K562 (cell line): Measurements from ENCODE around the gene FAAH.

Experiments
- BHLHE40 ChIP-seq: IDR thresholded peaks from 2 replicates; pipeline ENCODE4 v1.6.1; 2011; ENCODE audit warnings: low read length, improper control_type of control experiment
- FOS ChIP-seq: IDR thresholded peaks from 3 replicates; pipeline ENCODE4 v1.6.1; 2011; ENCODE audit not compliant: insufficient read length; ENCODE audit errors: extremely low read depth
- FOXA1 ChIP-seq: fragments of 450-650 bp; IDR thresholded peaks from 2 replicates; pipeline ENCODE4 v1.6.1; 2016; ENCODE audit warnings: mild to moderate bottlenecking, borderline replicate concordance
- NFE2L1 ChIP-seq: fragments of 450-650 bp; IDR thresholded peaks from 2 replicates; pipeline ENCODE4 v1.6.1; 2016; ENCODE audit warnings: missing genetic modification characterization, low read depth, mild to moderate bottlenecking, missing compliant biosample characterization, moderate library complexity, borderline replicate concordance
- POLR2A ChIP-seq: fragments of 450-650 bp; conservative IDR thresholded peaks from 2 replicates; pipeline ENCODE4 v1.6.1; 2016
- TCF7 ChIP-seq: sonication (generic); IDR thresholded peaks from 2 replicates; pipeline ENCODE4 v1.6.1; 2016; ENCODE audit warnings: antibody characterized with exemption, borderline replicate concordance
- ZBTB7A ChIP-seq: IDR thresholded peaks from 2 replicates; pipeline ENCODE4 v1.6.1; 2011; ENCODE audit warnings: low read depth, mild to moderate bottlenecking, low read length, moderate library complexity, borderline replicate concordance; ENCODE audit not compliant: control insufficient read depth
- TF ChIP-seq, protein P1 (sequence below), 3 experiments: IDR thresholded peaks in 2 of 3; conservative IDR thresholded peaks in 1 of 3; 2 replicates each; pipeline ENCODE4 v1.5.1; 2011 to 2012; ENCODE audit warnings: low read length in 3 of 3, mild to moderate bottlenecking in 3 of 3, control low read depth in 2 of 3, improper control_type of control experiment in 1 of 3, inconsistent platforms in 1 of 3, low read depth in 1 of 3, mixed read lengths in 1 of 3, moderate library complexity in 1 of 3; ENCODE audit not compliant: insufficient read depth in 2 of 3
- TF ChIP-seq, protein P2 (sequence below): sonication (generic); formaldehyde crosslinking; IDR thresholded peaks from 2 replicates; pipeline ENCODE4 v1.9.0; 2022; ENCODE audit warnings: mild to moderate bottlenecking, missing genetic modification reagents

DNA sequence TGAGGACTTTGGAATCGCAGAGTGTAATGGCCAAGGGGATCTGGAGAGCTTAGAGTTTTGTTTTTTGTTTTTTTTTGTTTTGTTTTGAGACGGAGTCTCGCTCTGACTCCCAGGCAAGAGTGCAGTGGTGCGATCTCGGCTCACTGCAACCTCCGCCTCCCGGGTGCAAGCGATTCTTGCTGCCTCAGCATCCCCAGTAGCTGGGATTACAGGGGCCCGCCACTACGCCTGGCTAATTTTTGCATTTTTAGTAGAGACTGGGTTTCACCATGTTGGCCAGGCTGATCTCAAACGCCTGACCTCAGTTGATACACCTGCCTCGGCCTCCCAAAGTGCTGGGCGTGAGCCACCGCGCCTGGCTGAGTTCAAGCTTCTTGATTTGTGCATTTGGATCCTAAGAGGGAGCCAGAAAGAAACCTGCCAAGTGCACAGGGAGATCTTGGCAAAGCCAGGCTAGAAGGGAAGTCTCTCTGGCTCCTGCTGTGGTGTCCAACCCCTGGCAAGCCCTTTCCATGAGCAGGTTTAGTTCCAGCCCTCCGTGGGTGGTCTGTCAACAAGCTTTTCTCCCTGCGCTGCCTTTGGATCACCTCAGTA, 852 bp downstream of the FAAH start:
- no peak for TF ChIP-seq ZBTB7A
- TF ChIP-seq NFE2L1: no peak
- TF ChIP-seq, protein P1, sequence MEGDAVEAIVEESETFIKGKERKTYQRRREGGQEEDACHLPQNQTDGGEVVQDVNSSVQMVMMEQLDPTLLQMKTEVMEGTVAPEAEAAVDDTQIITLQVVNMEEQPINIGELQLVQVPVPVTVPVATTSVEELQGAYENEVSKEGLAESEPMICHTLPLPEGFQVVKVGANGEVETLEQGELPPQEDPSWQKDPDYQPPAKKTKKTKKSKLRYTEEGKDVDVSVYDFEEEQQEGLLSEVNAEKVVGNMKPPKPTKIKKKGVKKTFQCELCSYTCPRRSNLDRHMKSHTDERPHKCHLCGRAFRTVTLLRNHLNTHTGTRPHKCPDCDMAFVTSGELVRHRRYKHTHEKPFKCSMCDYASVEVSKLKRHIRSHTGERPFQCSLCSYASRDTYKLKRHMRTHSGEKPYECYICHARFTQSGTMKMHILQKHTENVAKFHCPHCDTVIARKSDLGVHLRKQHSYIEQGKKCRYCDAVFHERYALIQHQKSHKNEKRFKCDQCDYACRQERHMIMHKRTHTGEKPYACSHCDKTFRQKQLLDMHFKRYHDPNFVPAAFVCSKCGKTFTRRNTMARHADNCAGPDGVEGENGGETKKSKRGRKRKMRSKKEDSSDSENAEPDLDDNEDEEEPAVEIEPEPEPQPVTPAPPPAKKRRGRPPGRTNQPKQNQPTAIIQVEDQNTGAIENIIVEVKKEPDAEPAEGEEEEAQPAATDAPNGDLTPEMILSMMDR (IDR thresholded peaks at IDR 0.05 in 2 of 3, conservative IDR thresholded peaks at IDR 0.05 in 1 of 3; ENCODE audit: insufficient read depth in 2 of 3, low read depth in 1 of 3, low read length in 3 of 3): no peak
- no peak for TF ChIP-seq POLR2A
- TF ChIP-seq, protein P2, sequence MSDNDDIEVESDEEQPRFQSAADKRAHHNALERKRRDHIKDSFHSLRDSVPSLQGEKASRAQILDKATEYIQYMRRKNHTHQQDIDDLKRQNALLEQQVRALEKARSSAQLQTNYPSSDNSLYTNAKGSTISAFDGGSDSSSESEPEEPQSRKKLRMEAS (CRISPR knock-in tag): no peak
- no peak for TF ChIP-seq TCF7
- TF ChIP-seq BHLHE40: no peak
- TF ChIP-seq FOXA1: no peak
- no peak for TF ChIP-seq FOS
